Measurements from ENCODE around the gene DSCAM. TPM values are rescaled to one million over a fixed set of nuclear protein-coding genes. Genes with fewer than 3 reads are reported as not detected.

DSCAM gene
- total and polyA plus RNA-seq, 2 experiments from 2014 or later = 0.07 TPM; not detected in 1

- TF ChIP-seq ETS1 (IDR thresholded peaks at IDR 0.05) (no peak), EZH2phosphoT487 (IDR thresholded peaks at IDR 0.05; ENCODE audit: unreplicated experiment) (no peak), EZH2 (IDR thresholded peaks at IDR 0.05; ENCODE audit: low read depth, unreplicated experiment) (no peak), ZNF114 (CRISPR knock-in tag; IDR thresholded peaks at IDR 0.05) (no peak), CREB1 (CRISPR knock-in tag; IDR thresholded peaks at IDR 0.05; ENCODE audit: low read depth) (no peak), POLR2AphosphoS5 (IDR thresholded peaks at IDR 0.05; ENCODE audit: low read depth) (no peak), CTCF (conservative IDR thresholded peaks at IDR 0.05; ENCODE audit: low read depth in 2 of 2) (no peak)
These were observed 875.0 kb downstream of the DSCAM start (continued) for GRCh38 chr21:39971956-39972355.

- ATAC-seq (no peak), DNase-seq (ENCODE audit: low spot score) (no peak)
- no peak overlapping the region for H3K27ac ChIP-seq (ENCODE audit: low read depth)
- H3K27me3 ChIP-seq (ENCODE audit: insufficient read depth) = no peaks in the 10 kb centered on the region
- Mint-ChIP-seq H3K36me3 (ENCODE audit: low read depth) (0 out of 3 replicates have a peak, but pooled peaks cover 3% of the 10 kb centered on the region), H3K4me1 (no peaks in the 10 kb centered on the region), H3K9me3 (peaks cover 29% of the 10 kb centered on the region), H3K27ac (no peak overlapping the region), H3K27me3 (ENCODE audit: insufficient read depth, low read depth, poor library complexity) (no peaks in the 10 kb centered on the region), H3K4me3 (no peak overlapping the region)
- H4K20me1 ChIP-seq (replicated peaks; ENCODE audit: insufficient read depth) = no peaks in the 10 kb centered on the region
- H3K4me2 ChIP-seq = no peak overlapping the region
- no peaks in the 10 kb centered on the region for H3K36me3 ChIP-seq (ENCODE audit: insufficient read depth)
- no peaks in the 10 kb centered on the region for H3K4me1 ChIP-seq (ENCODE audit: insufficient read depth)
- no peaks in the 10 kb centered on the region for H3F3A ChIP-seq (replicated peaks; ENCODE audit: low read depth)
- no peaks in the 10 kb centered on the region for H3K79me2 ChIP-seq (replicated peaks; ENCODE audit: insufficient read depth)
- H3K9me2 ChIP-seq (ENCODE audit: insufficient read depth) = peaks cover 6% of the 10 kb centered on the region
- no peak overlapping the region for H2AFZ ChIP-seq
- no peak overlapping the region for H3K4me3 ChIP-seq
- TF ChIP-seq CTCF (conservative IDR thresholded peaks at IDR 0.05; ENCODE audit: low read depth in 2 of 2) (no peak), ETS1 (IDR thresholded peaks at IDR 0.05) (no peak), POLR2AphosphoS5 (IDR thresholded peaks at IDR 0.05; ENCODE audit: low read depth) (no peak), ZNF114 (CRISPR knock-in tag; IDR thresholded peaks at IDR 0.05) (no peak), NANOG (IDR thresholded peaks at IDR 0.05; ENCODE audit: borderline replicate concordance) (no peak), ZNF331 (CRISPR knock-in tag; IDR thresholded peaks at IDR 0.05; ENCODE audit: low read depth) (no peak), JUNB (IDR thresholded peaks at IDR 0.05; ENCODE audit: unreplicated experiment) (no peak), STAT1 (IDR thresholded peaks at IDR 0.05; ENCODE audit: unreplicated experiment) (no peak), EZH2 (IDR thresholded peaks at IDR 0.05; ENCODE audit: low read depth, unreplicated experiment) (no peak), REST (IDR thresholded peaks at IDR 0.05; ENCODE audit: unreplicated experiment) (no peak), CREB1 (CRISPR knock-in tag; IDR thresholded peaks at IDR 0.05; ENCODE audit: low read depth) (no peak), EZH2phosphoT487 (IDR thresholded peaks at IDR 0.05; ENCODE audit: unreplicated experiment) (no peak)
These were observed 877.1 kb downstream of the DSCAM start for GRCh38 chr21:39969691-39970364.

Measured in GM23338 (cell line).